Measurements from ENCODE around the gene NAA15. TPM values are rescaled to one million over a fixed set of nuclear protein-coding genes. Genes with fewer than 3 reads are reported as not detected.

The NAA15 gene
- total and polyA plus RNA-seq, 2 of the 8 experiments (the other 6 are each of a cell fraction or from before 2014, with no cell fraction given) = 9.7 to 124 TPM

DNA sequence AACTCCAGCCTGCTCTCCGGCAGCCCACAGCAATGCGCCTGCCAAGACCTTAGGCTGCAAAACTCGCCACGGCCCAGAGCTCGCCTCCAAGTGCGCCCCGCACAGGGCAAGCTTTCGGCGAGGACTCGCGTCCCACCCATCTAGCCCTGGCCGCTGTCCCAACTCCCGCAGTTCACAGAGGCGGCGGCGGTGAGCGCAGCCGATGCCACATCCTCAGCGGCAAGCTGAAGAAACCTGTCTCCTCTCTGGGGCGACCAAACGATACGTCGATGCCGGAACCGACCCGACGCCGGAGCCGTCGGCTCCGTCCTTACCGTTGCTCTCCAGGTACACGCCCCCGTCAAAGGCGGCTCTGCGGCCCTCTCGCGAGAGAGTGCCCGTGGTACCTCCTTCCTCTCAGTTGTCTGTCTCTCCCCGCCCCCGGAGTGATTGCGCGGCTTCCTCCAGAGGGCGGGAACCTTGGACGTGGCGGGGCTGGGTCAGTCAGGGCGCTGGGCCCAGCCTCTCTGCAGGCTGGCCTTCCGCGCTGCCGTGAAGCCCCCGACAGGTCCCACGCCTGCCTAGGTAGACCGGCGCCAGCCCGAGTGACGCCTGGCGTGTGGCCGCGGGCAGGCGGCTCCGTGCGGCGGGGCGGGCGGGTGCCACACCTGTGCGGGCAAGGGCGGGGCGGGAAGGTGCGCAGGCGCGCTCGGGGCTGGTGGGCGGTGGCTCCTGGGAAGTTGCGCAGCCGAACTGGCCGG, 152.2 kb downstream of the NAA15 start (continued):
- TF ChIP-seq CREB1 (IDR thresholded peaks at IDR 0.05) = 0 out of 2 replicates have a peak, but pooled peaks have one; percentile 46
- no peak for TF ChIP-seq TCF12 (IDR thresholded peaks at IDR 0.05; ENCODE audit: low read depth, low read length)
- TF ChIP-seq BACH1 (IDR thresholded peaks at IDR 0.05; ENCODE audit: low read length) = peak; percentile 8; the same call in 1 of the 2 replicates
- no peak for TF ChIP-seq RNF2 (IDR thresholded peaks at IDR 0.05; ENCODE audit: borderline replicate concordance, low read depth, low read length, missing control alignments, poor library complexity, severe bottlenecking)
- no peak for TF ChIP-seq SUZ12 (IDR thresholded peaks at IDR 0.05; ENCODE audit: low read length)
- TF ChIP-seq POLR2AphosphoS5 (IDR thresholded peaks at IDR 0.05; ENCODE audit: low read depth, low read length) = peak; percentile 84
- no peak for TF ChIP-seq POU5F1 (IDR thresholded peaks at IDR 0.05; ENCODE audit: low read depth, low read length)
- no peak for TF ChIP-seq NANOG (IDR thresholded peaks at IDR 0.05; ENCODE audit: insufficient read depth, low read depth, low read length, poor library complexity, severe bottlenecking)
- TF ChIP-seq EZH2 (IDR thresholded peaks at IDR 0.05; ENCODE audit: low read depth, low read length, severe bottlenecking) = no peak
- TF ChIP-seq YY1 (IDR thresholded peaks at IDR 0.05; ENCODE audit: low read depth, low read length) = 0 out of 2 replicates have a peak, but pooled peaks have one; percentile 5
- TF ChIP-seq RAD21 (IDR thresholded peaks at IDR 0.05 in 1 of 2, conservative IDR thresholded peaks at IDR 0.05 in 1 of 2; ENCODE audit: low read depth in 2 of 2, low read length in 2 of 2) = no peak
- peak; percentile 51 for TF ChIP-seq TBP (IDR thresholded peaks at IDR 0.05; ENCODE audit: low read depth, low read length)
- no peak for TF ChIP-seq SP2 (IDR thresholded peaks at IDR 0.05; ENCODE audit: low read length)
- peak; percentile 83 for TF ChIP-seq TAF7 (optimal IDR thresholded peaks at IDR 0.05; ENCODE audit: borderline replicate concordance, low read depth, low read length)
- TF ChIP-seq ZNF274 (IDR thresholded peaks at IDR 0.05; ENCODE audit: borderline replicate concordance, extremely low read depth, low read length) = no peak
- TF ChIP-seq, protein P1, sequence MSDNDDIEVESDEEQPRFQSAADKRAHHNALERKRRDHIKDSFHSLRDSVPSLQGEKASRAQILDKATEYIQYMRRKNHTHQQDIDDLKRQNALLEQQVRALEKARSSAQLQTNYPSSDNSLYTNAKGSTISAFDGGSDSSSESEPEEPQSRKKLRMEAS (IDR thresholded peaks at IDR 0.05) = peak; percentile 21; the same call in 1 of the 2 replicates
- peak; percentile 61 for TF ChIP-seq NRF1 (IDR thresholded peaks at IDR 0.05; ENCODE audit: low read depth, low read length)
- TF ChIP-seq CEBPB (IDR thresholded peaks at IDR 0.05; ENCODE audit: low read depth, low read length) = no peak
- TF ChIP-seq ASH2L (IDR thresholded peaks at IDR 0.05; ENCODE audit: low read length) = peak; percentile 76
- TF ChIP-seq RBBP5 (IDR thresholded peaks at IDR 0.05; ENCODE audit: borderline replicate concordance, low read depth, low read length) = peak; percentile 39
- TF ChIP-seq SAP30 (IDR thresholded peaks at IDR 0.05; ENCODE audit: insufficient read depth, insufficient replicate concordance, low read length) = peak; percentile 59
- no peak; a peak in 1 of 4 replicates for TF ChIP-seq SIN3A (conservative IDR thresholded peaks at IDR 0.05 in 1 of 2, IDR thresholded peaks at IDR 0.05 in 1 of 2; ENCODE audit: low read depth in 1 of 2, low read length in 2 of 2)
- TF ChIP-seq, protein P2, sequence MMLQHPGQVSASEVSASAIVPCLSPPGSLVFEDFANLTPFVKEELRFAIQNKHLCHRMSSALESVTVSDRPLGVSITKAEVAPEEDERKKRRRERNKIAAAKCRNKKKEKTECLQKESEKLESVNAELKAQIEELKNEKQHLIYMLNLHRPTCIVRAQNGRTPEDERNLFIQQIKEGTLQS (IDR thresholded peaks at IDR 0.05; ENCODE audit: insufficient read depth, low read depth, low read length) = no peak

Data from H1 (cell line).